K562 (cell line): ENCODE data around the gene PLAAT3. TPM values are rescaled to one million over a fixed set of nuclear protein-coding genes. Genes with fewer than 3 reads are reported as not detected.
A peak's percentile ranks its signal among the peaks of the same experiment; 100 is the strongest.

ENCODE experiments used
- COPS2 ChIP-seq: fragments of 450-650 bp; conservative IDR thresholded peaks from 2 replicates; pipeline ENCODE4 v1.6.1; 2016; ENCODE audit warnings: mild to moderate bottlenecking, moderate library complexity
- CXXC5 ChIP-seq: fragments of 250-450 bp; sonication (Bioruptor Pico); IDR thresholded peaks from 2 replicates; pipeline ENCODE4 v1.8.0; 2022; ENCODE audit warnings: inconsistent platforms, mild to moderate bottlenecking, moderate library complexity
- ETV1 ChIP-seq: fragments of 450-650 bp; conservative IDR thresholded peaks from 2 replicates; pipeline ENCODE4 v1.6.1; 2016; ENCODE audit warnings: missing genetic modification characterization, control low read depth, low read depth, missing compliant biosample characterization
- FOXJ3 ChIP-seq: sonication (generic); formaldehyde crosslinking; IDR thresholded peaks from 2 replicates; pipeline ENCODE4 v1.4.0; 2020; ENCODE audit warnings: mild to moderate bottlenecking, missing genetic modification reagents
- FUS ChIP-seq: fragments of 200-400 bp; formaldehyde crosslinking; optimal IDR thresholded peaks from 2 replicates; pipeline ENCODE3; 2017; ENCODE audit warnings: low read depth, low read length
- JUN ChIP-seq, 2 experiments: sonication (generic) in 1 of 2; formaldehyde crosslinking in 1 of 2; IDR thresholded peaks; 2 replicates each; pipeline versions ENCODE4 v1.6.1 to v1.8.0; 2012 to 2022; ENCODE audit warnings: borderline replicate concordance in 2 of 2, mild to moderate bottlenecking in 2 of 2, improper control_type of control experiment in 1 of 2, low read depth in 1 of 2, low read length in 1 of 2, missing genetic modification reagents in 1 of 2
- JUND ChIP-seq, 2 experiments: IDR thresholded peaks; 2 replicates in 1 of 2; 3 replicates in 1 of 2; pipeline ENCODE4 v1.6.1; 2011; ENCODE audit warnings: borderline replicate concordance in 2 of 2, low read depth in 2 of 2, low read length in 2 of 2, improper control_type of control experiment in 1 of 2, missing biosample characterization in 1 of 2, missing genetic modification characterization in 1 of 2, missing genetic modification reagents in 1 of 2
- NFYB ChIP-seq: IDR thresholded peaks from 2 replicates; pipeline ENCODE4 v1.6.1; 2011; ENCODE audit warnings: mild to moderate bottlenecking, moderate library complexity; ENCODE audit not compliant: insufficient read length; ENCODE audit errors: extremely low read depth
- NONO ChIP-seq, 2 experiments: fragments of 200-400 bp in 1 of 2; fragments of 450-650 bp in 1 of 2; formaldehyde crosslinking in 1 of 2; IDR thresholded peaks; 2 replicates each; pipeline ENCODE4 v1.6.1; 2017; ENCODE audit warnings: low read depth in 2 of 2, mild to moderate bottlenecking in 2 of 2, moderate library complexity in 2 of 2, low read length in 1 of 2
- RBBP5 ChIP-seq: fragments of 200-600 bp; sonication (generic); IDR thresholded peaks from 2 replicates; pipeline ENCODE4 v1.6.1; 2012; ENCODE audit warnings: borderline replicate concordance, mild to moderate bottlenecking, low read length, control low read depth, inconsistent platforms; ENCODE audit not compliant: insufficient read depth, poor library complexity, severe bottlenecking
- SMARCC2 ChIP-seq: fragments of 450-650 bp; IDR thresholded peaks from 2 replicates; pipeline ENCODE4 v1.6.1; 2017; ENCODE audit warnings: antibody characterized with exemption, moderate library complexity, mild to moderate bottlenecking, low read depth
- STAT5A ChIP-seq: IDR thresholded peaks from 2 replicates; pipeline ENCODE4 v1.6.1; 2012; ENCODE audit warnings: low read length, inconsistent platforms, borderline replicate concordance
- TAL1 ChIP-seq: fragments of 450-650 bp; IDR thresholded peaks from 2 replicates; pipeline ENCODE4 v1.6.1; 2016; ENCODE audit warnings: mild to moderate bottlenecking
- ZNF217 ChIP-seq: sonication (generic); formaldehyde crosslinking; IDR thresholded peaks from 2 replicates; pipeline ENCODE4 v1.8.0; 2022; ENCODE audit warnings: mild to moderate bottlenecking, missing genetic modification reagents
- ZNF274 ChIP-seq: IDR thresholded peaks from 2 replicates; pipeline ENCODE4 v1.6.1; 2011; ENCODE audit warnings: low read depth, mild to moderate bottlenecking, low read length, moderate library complexity, borderline replicate concordance
- ZNF586 ChIP-seq: fragments of 450-650 bp; formaldehyde crosslinking; conservative IDR thresholded peaks from 2 replicates; pipeline ENCODE4 v1.4.0; 2020; ENCODE audit warnings: mild to moderate bottlenecking, moderate library complexity
- polyA plus RNA-seq, 8 experiments: library from polyadenylated mRNA; depleted of rRNA in 4 of 8; stranded (reverse) in 5 of 8; unstranded in 3 of 8; fragments of >200 nt; fragmentation: Nextera tagmentation in 2 of 8; fragmentation: Illumina TruSeq in 1 of 8; extraction: Ambion mirVana in 2 of 8; extraction: Trizol in 1 of 8; gene quantifications; 2 replicates each; pipeline versions ENCODE4 v1.2.1 to v1.2.3, GENCODE V29; 2011 to 2014; ENCODE audit warnings: inconsistent platforms in 1 of 8, missing spikeins in 1 of 8
- total RNA-seq, 7 experiments: library from RNA; depleted of rRNA in 6 of 7; stranded (reverse); fragments of >200 nt in 6 of 7; fragmentation: Illumina TruSeq in 2 of 7; extraction: Trizol in 2 of 7; gene quantifications; 2 replicates each; pipeline versions ENCODE4 v1.2.1 to v1.2.3, GENCODE V29; 2011 to 2021; ENCODE audit warnings: low replicate concordance in 1 of 7
- TF ChIP-seq, protein P1 (sequence below): fragments of 250-450 bp; sonication (Bioruptor Pico); IDR thresholded peaks from 2 replicates; pipeline ENCODE4 v1.5.0; 2020; ENCODE audit warnings: mild to moderate bottlenecking, borderline replicate concordance
- TF ChIP-seq, protein P2 (sequence below): fragments of 450-650 bp; IDR thresholded peaks from 2 replicates; pipeline ENCODE4 v1.6.1; 2014; ENCODE audit warnings: low read depth, mild to moderate bottlenecking, moderate library complexity, borderline replicate concordance
- TF ChIP-seq, protein P3 (sequence below): fragments of 450-650 bp; IDR thresholded peaks from 2 replicates; pipeline ENCODE4 v1.6.1; 2016; ENCODE audit warnings: low read depth, mild to moderate bottlenecking, moderate library complexity

Gene PLAAT3
- total and polyA plus RNA-seq, 9 of the 15 experiments (the other 6 are each of a cell fraction or from before 2014, with no cell fraction given): 0.80 to 2.7 (median 1.4) TPM

DNA sequence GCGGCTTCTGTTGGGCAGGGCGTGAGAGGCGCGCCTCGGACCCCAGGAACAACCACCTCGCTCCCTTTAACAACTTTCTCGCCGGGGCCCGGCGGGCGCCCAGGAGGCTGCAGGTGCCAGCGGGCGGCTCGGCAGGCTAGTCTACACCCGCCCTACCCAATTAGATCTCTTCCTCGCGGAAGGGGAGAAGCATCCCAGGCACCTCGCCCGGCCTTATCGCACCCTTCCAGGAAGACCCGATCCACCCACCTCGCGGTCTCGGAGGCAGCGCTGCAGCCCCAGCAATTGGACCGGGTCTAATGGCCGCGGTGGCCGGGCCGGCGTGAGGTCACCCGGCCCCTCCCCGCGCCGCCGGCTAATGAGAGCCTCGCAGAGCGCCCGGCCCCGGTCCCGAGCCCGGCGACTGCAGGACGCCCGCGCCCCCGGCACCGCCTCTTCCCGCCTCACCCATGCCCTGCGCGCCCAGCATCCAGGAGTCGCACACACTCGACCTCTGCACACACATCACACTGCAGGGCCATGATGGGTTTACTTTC lies at the start of gene PLAAT3 (continued):
- TF ChIP-seq JUND (IDR thresholded peaks at IDR 0.05; ENCODE audit: borderline replicate concordance, low read depth, low read length): peak; percentile 62
- peak; percentile 20; the same call in 1 of the 3 replicates for TF ChIP-seq JUND (tag; IDR thresholded peaks at IDR 0.05; ENCODE audit: borderline replicate concordance, low read depth, low read length)
- TF ChIP-seq, protein P1, sequence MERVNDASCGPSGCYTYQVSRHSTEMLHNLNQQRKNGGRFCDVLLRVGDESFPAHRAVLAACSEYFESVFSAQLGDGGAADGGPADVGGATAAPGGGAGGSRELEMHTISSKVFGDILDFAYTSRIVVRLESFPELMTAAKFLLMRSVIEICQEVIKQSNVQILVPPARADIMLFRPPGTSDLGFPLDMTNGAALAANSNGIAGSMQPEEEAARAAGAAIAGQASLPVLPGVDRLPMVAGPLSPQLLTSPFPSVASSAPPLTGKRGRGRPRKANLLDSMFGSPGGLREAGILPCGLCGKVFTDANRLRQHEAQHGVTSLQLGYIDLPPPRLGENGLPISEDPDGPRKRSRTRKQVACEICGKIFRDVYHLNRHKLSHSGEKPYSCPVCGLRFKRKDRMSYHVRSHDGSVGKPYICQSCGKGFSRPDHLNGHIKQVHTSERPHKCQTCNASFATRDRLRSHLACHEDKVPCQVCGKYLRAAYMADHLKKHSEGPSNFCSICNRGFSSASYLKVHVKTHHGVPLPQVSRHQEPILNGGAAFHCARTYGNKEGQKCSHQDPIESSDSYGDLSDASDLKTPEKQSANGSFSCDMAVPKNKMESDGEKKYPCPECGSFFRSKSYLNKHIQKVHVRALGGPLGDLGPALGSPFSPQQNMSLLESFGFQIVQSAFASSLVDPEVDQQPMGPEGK: no peak
- TF ChIP-seq, protein P2, sequence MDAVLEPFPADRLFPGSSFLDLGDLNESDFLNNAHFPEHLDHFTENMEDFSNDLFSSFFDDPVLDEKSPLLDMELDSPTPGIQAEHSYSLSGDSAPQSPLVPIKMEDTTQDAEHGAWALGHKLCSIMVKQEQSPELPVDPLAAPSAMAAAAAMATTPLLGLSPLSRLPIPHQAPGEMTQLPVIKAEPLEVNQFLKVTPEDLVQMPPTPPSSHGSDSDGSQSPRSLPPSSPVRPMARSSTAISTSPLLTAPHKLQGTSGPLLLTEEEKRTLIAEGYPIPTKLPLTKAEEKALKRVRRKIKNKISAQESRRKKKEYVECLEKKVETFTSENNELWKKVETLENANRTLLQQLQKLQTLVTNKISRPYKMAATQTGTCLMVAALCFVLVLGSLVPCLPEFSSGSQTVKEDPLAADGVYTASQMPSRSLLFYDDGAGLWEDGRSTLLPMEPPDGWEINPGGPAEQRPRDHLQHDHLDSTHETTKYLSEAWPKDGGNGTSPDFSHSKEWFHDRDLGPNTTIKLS: no peak
- TF ChIP-seq JUN (IDR thresholded peaks at IDR 0.05; ENCODE audit: borderline replicate concordance, low read depth, low read length): no peak
- TF ChIP-seq JUN (CRISPR knock-in tag; IDR thresholded peaks at IDR 0.05; ENCODE audit: borderline replicate concordance): no peak
- TF ChIP-seq SMARCC2: no peak
- peak; percentile 86 for TF ChIP-seq CXXC5 (CRISPR knock-in tag)
- 0 out of 2 replicates have a peak, but pooled peaks have one; percentile 17 for TF ChIP-seq ETV1 (tag)
- TF ChIP-seq ZNF274: no peak
- peak; percentile 57; the same call in 1 of the 2 replicates for TF ChIP-seq TAL1
- TF ChIP-seq RBBP5: no peak
- peak; percentile 4 for TF ChIP-seq NFYB
- no peak for TF ChIP-seq NONO (IDR thresholded peaks at IDR 0.05; ENCODE audit: low read depth in 2 of 2, low read length in 1 of 2)
- TF ChIP-seq, protein P3, sequence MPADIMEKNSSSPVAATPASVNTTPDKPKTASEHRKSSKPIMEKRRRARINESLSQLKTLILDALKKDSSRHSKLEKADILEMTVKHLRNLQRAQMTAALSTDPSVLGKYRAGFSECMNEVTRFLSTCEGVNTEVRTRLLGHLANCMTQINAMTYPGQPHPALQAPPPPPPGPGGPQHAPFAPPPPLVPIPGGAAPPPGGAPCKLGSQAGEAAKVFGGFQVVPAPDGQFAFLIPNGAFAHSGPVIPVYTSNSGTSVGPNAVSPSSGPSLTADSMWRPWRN: peak; percentile 60; the same call in 1 of the 2 replicates
- TF ChIP-seq ZNF217 (CRISPR knock-in tag): no peak
- TF ChIP-seq FUS: no peak
- no peak for TF ChIP-seq COPS2
- no peak for TF ChIP-seq FOXJ3 (CRISPR knock-in tag)
- no peak for TF ChIP-seq ZNF586 (CRISPR knock-in tag)
- no peak for TF ChIP-seq STAT5A
